ENCODE results near the gene LCN10.
"Not testable (repeated sequence)": the region's sequence is repeated elsewhere in the genome, so short reads cannot be mapped to it uniquely, and the experiment has no call there.

LCN10 gene

GRCh38 chr9:136755302-136756133 lies 12.8 kb upstream of the LCN10 start:
- not testable (repeated sequence) for DNase-seq (ENCODE audit: low spot score)

- DNase-seq (ENCODE audit: low spot score) = no peak
Observed at GRCh38 chr9:136754626-136755301, 12.0 kb upstream of the LCN10 start.

GRCh38 chr9:136754059-136754572 lies 11.4 kb upstream of the LCN10 start:
- no peak for DNase-seq (ENCODE audit: low spot score)

GRCh38 chr9:136753371-136754058 lies 10.8 kb upstream of the LCN10 start:
- no peak for DNase-seq (ENCODE audit: low spot score)

- no peak for DNase-seq (ENCODE audit: low spot score)
Observed at GRCh38 chr9:136751814-136752213, 9.1 kb upstream of the LCN10 start.

GRCh38 chr9:136751244-136751643 lies 8.5 kb upstream of the LCN10 start:
- DNase-seq (ENCODE audit: low spot score) = no peak

- DNase-seq (ENCODE audit: low spot score) = no peak
Observed at GRCh38 chr9:136750526-136750925, 7.8 kb upstream of the LCN10 start.

- DNase-seq (ENCODE audit: low spot score) = no peak
Observed at GRCh38 chr9:136748666-136749611, 6.2 kb upstream of the LCN10 start.

GRCh38 chr9:136748201-136748600 lies 5.5 kb upstream of the LCN10 start, which contains the start of gene LCN6:
Gene LCN6, minus strand, starts transcription at chr9:136748525. Its CDS starts 42 bp downstream, at chr9:136748483.
- no peak for DNase-seq (ENCODE audit: low spot score)

- no peak for DNase-seq (ENCODE audit: low spot score)
Observed at GRCh38 chr9:136747161-136748060, 4.7 kb upstream of the LCN10 start.

GRCh38 chr9:136746621-136747020 lies 3.9 kb upstream of the LCN10 start:
- no peak for DNase-seq (ENCODE audit: low spot score)

- no peak for DNase-seq (ENCODE audit: low spot score)
Observed at GRCh38 chr9:136746155-136746490, 3.4 kb upstream of the LCN10 start.

- DNase-seq (ENCODE audit: low spot score) = no peak
Observed at GRCh38 chr9:136745389-136746154, 2.8 kb upstream of the LCN10 start.

GRCh38 chr9:136744773-136745172 lies 2.0 kb upstream of the LCN10 start:
- DNase-seq (ENCODE audit: low spot score) = no peak

GRCh38 chr9:136743639-136744211 lies 985 bp upstream of the LCN10 start:
- DNase-seq (ENCODE audit: low spot score) = no peak

GRCh38 chr9:136741883-136742571 lies 713 bp downstream of the LCN10 start:
- no peak for DNase-seq (ENCODE audit: low spot score)

- no peak for DNase-seq (ENCODE audit: low spot score)
Observed at GRCh38 chr9:136740971-136741882, 1.5 kb downstream of the LCN10 start.

Data from SK-N-DZ (cell line).